Lower lobe of right lung (tissue), 2 donors: Measurements from ENCODE around the gene IQCK. TPM values are rescaled to one million over a fixed set of nuclear protein-coding genes. Genes with fewer than 3 reads are reported as not detected.
"Not testable (repeated sequence)": the region's sequence is repeated elsewhere in the genome, so short reads cannot be mapped to it uniquely, and the experiment has no call there.

Experiments used
- ATAC-seq, 2 donors: fragments of 200-7000 bp; cut with Tn5 transposase; one replicate each; pipeline ENCODE4 v1.9.1; 2020 to 2022; ENCODE audit warnings: mild to moderate bottlenecking in 2 of 2, moderate library complexity in 2 of 2
- DNase-seq: peaks from one replicate; pipeline ENCODE4 v3.0.0-alpha.2; 2020
- H3K27ac ChIP-seq: fragments of 200-600 bp; one replicate; pipeline ENCODE4 v1.8.0; 2022
- H3K27me3 ChIP-seq: fragments of 200-600 bp; one replicate; pipeline ENCODE4 v1.8.0; 2022; ENCODE audit warnings: low read depth
- H3K36me3 ChIP-seq: fragments of 200-600 bp; one replicate; pipeline ENCODE4 v1.8.0; 2022; ENCODE audit warnings: mild to moderate bottlenecking
- H3K4me1 ChIP-seq: fragments of 200-600 bp; one replicate; pipeline ENCODE4 v1.8.0; 2022
- H3K4me3 ChIP-seq: fragments of 200-600 bp; one replicate; pipeline ENCODE4 v1.8.0; 2022; ENCODE audit warnings: mild to moderate bottlenecking
- H3K9me3 ChIP-seq: fragments of 200-600 bp; one replicate; pipeline ENCODE4 v1.8.0; 2022
- intact Hi-C: fragments of 100-400 bp; cut with DNase I; formaldehyde crosslinking; loops from one replicate; pipeline ENCODE4 v1.11.0; 2022
- total RNA-seq: library from RNA; stranded (reverse); fragmentation: NEBNext Ultra II Directional; extraction: Animal tissue kit (Norgen Biotek cat#: 25700); gene quantifications from one replicate; pipeline ENCODE4 v1.2.1, GENCODE V29; 2021
- TF ChIP-seq, protein P1 (sequence below): fragments of 200-600 bp; IDR thresholded peaks from one replicate; pipeline ENCODE4 v1.8.0; 2022; ENCODE audit warnings: antibody characterized with exemption, mild to moderate bottlenecking
- donor health status: DM: no; HTN: yes; CAD: no; lungs with severe emphysema.

Gene IQCK
- total RNA-seq, 1 donor from 2014 or later: 14.1 TPM

DNA sequence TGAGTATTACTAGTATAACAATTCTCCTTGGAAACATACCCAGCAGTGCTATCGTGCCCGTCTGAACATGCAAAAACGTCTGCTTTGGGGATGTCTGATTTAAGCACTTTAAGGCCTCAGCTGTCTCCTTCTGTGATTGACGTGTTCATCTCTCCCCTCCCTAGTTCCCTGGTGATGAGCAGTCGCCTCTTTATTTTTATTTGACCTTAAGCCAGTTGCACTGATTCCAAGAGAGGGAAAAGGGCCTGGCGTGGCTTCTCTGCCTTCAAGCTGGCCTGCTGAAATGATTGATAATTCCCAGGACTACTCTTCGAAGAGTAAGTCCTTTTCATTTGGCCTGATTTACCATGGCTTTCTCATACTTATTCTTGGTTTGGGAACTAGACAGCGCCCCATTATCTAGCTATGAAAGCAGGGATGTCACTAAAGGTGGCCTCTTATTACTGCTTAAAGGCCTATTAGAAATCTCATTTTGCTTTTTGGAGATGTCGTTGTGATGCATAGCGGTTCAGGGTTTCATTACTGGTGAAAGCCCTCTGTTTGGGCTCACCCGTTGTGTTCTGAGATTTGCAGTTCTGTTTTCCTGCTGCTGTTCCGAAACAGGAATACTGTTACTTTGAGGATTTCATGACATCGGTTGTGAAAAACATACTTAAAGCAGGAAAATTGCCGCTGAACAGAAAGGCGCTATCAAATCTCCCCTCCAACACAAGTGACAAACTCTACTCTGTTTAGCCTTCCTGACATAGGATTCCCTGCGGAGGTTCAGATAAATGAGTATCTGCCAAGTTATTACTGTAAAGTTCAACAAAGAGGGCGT is 65.5 kb downstream of the IQCK start:
- Histone ChIP-seq H3K27me3 (no peaks in the 10 kb centered on the region), H3K9me3 (no peaks in the 10 kb centered on the region), H3K27ac (no peak overlapping the region), H3K36me3 (no peaks in the 10 kb centered on the region), H3K4me3 (no peak overlapping the region), H3K4me1 (no peaks in the 10 kb centered on the region)
- DNase-seq (no peak), ATAC-seq (no peak)
- intact Hi-C loops: no loop called here
- TF ChIP-seq, protein P1, sequence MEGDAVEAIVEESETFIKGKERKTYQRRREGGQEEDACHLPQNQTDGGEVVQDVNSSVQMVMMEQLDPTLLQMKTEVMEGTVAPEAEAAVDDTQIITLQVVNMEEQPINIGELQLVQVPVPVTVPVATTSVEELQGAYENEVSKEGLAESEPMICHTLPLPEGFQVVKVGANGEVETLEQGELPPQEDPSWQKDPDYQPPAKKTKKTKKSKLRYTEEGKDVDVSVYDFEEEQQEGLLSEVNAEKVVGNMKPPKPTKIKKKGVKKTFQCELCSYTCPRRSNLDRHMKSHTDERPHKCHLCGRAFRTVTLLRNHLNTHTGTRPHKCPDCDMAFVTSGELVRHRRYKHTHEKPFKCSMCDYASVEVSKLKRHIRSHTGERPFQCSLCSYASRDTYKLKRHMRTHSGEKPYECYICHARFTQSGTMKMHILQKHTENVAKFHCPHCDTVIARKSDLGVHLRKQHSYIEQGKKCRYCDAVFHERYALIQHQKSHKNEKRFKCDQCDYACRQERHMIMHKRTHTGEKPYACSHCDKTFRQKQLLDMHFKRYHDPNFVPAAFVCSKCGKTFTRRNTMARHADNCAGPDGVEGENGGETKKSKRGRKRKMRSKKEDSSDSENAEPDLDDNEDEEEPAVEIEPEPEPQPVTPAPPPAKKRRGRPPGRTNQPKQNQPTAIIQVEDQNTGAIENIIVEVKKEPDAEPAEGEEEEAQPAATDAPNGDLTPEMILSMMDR: no peak

- Histone ChIP-seq H3K27me3 (no peaks in the 10 kb centered on the region), H3K4me1 (no peaks in the 10 kb centered on the region), H3K4me3 (no peak overlapping the region), H3K9me3 (no peaks in the 10 kb centered on the region), H3K36me3 (no peaks in the 10 kb centered on the region), H3K27ac (no peak overlapping the region)
- no peak for ATAC-seq
- intact Hi-C loops: no loop called here
- TF ChIP-seq, protein P1: no peak
- DNase-seq: no peak
These were observed 66.2 kb downstream of the IQCK start for GRCh38 chr16:19784183-19784736.

GRCh38 chr16:19785081-19785480 is 67.0 kb downstream of the IQCK start:
- H3K4me3 ChIP-seq: no peak overlapping the region
- no peak overlapping the region for H3K27ac ChIP-seq
- no peaks in the 10 kb centered on the region for H3K36me3 ChIP-seq
- H3K4me1 ChIP-seq: no peaks in the 10 kb centered on the region
- intact Hi-C loops: no loop called here
- no peak for DNase-seq
- no peaks in the 10 kb centered on the region for H3K9me3 ChIP-seq
- ATAC-seq: no peak
- TF ChIP-seq, protein P1: no peak
- no peaks in the 10 kb centered on the region for H3K27me3 ChIP-seq

GRCh38 chr16:19785512-19786130 is 67.5 kb downstream of the IQCK start:
- intact Hi-C loops: no loop called here
- Histone ChIP-seq H3K4me3 (no peak overlapping the region), H3K9me3 (no peaks in the 10 kb centered on the region), H3K36me3 (no peaks in the 10 kb centered on the region), H3K27ac (no peak overlapping the region), H3K4me1 (no peaks in the 10 kb centered on the region), H3K27me3 (no peaks in the 10 kb centered on the region)
- TF ChIP-seq, protein P1: no peak
- ATAC-seq: no peak
- no peak for DNase-seq

DNA sequence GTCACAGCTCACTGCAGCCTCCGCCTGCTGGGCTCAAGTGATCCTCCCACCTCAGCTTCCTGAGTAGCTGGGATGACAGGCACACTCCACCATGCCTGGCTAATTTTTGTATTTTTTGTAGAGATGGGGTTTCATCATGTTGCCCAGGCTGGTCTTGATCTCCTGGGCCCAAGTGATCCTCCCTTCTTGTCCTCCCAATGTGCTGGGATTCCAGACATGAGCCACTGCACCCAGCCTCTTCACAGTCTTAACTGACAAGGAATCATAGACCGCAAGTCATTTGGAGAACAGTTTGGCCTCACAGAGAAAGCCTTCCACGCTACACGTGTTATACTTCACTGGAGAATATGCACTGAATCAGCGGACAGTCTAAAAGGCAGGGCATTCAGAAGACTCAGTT is 83.3 kb downstream of the IQCK start:
- DNase-seq, ATAC-seq, H3K4me3 ChIP-seq, H3K9me3 ChIP-seq, intact Hi-C loops, H3K27me3 ChIP-seq, H3K27ac ChIP-seq, H3K36me3 ChIP-seq: not testable (repeated sequence)
- peaks cover 11% of the 10 kb centered on the region for H3K4me1 ChIP-seq

GRCh38 chr16:19801824-19802223 is 83.8 kb downstream of the IQCK start:
- DNase-seq, H3K9me3 ChIP-seq, ATAC-seq, H3K27ac ChIP-seq, H3K27me3 ChIP-seq, H3K36me3 ChIP-seq, intact Hi-C loops, H3K4me3 ChIP-seq: not testable (repeated sequence)
- H3K4me1 ChIP-seq: peaks cover 11% of the 10 kb centered on the region
